ENCODE data around the gene HIVEP1. TPM values are rescaled to one million over a fixed set of nuclear protein-coding genes. Genes with fewer than 3 reads are reported as not detected.

HIVEP1 gene
- polyA plus RNA-seq, 1 of the 3 experiments (the other 2 are of a cell fraction) = 7.7 TPM

- H3K4me1 ChIP-seq (ENCODE audit: control insufficient read depth in 1 of 2, insufficient read depth in 2 of 2, low read depth in 1 of 2, low read length in 1 of 2) = peaks cover 0 to 11% of the 10 kb centered on the region in 2 experiments; a peak in 3 of 4 replicates
- H2AFZ ChIP-seq (ENCODE audit: low read depth) = no peak overlapping the region
- H4K20me1 ChIP-seq (ENCODE audit: insufficient read depth) = no peaks in the 10 kb centered on the region
- peaks cover 7% of the 10 kb centered on the region for H3F3A ChIP-seq (replicated peaks; ENCODE audit: insufficient read depth)
- CTCF ChIA-PET = interaction anchor here (1.2 to 1.9 kb wide), 2 partner anchors 8 to 429 kb away, joined by 5 to 7 read pairs; no protein-coding TSS in a partner anchor
- H3K27me3 ChIP-seq (ENCODE audit: insufficient read depth) = no peaks in the 10 kb centered on the region
- H3K4me2 ChIP-seq = no peak overlapping the region
- no peak overlapping the region for H3K4me3 ChIP-seq (ENCODE audit: low read depth in 2 of 2, low read length in 1 of 2)
- H3K79me2 ChIP-seq (ENCODE audit: insufficient read depth) = peaks cover 41% of the 10 kb centered on the region; the same call in 1 of the 2 replicates
- H3K36me3 ChIP-seq (replicated peaks in 1 of 2; ENCODE audit: control insufficient read depth in 1 of 2, insufficient read depth in 2 of 2, low read length in 1 of 2) = peaks cover 0 to 4% of the 10 kb centered on the region in 2 experiments
- H3K9me3 ChIP-seq = no peaks in the 10 kb centered on the region
- TF ChIP-seq GABPA (IDR thresholded peaks at IDR 0.05; ENCODE audit: low read depth) = no peak
- TF ChIP-seq USF2 (IDR thresholded peaks at IDR 0.05; ENCODE audit: borderline replicate concordance, low read depth, low read length) = no peak
- TF ChIP-seq POLR2AphosphoS5 (IDR thresholded peaks at IDR 0.05; ENCODE audit: low read depth, low read length) = no peak
- no peaks in the 10 kb centered on the region for H3K9me2 ChIP-seq
- H3K27ac ChIP-seq (ENCODE audit: low read depth in 2 of 2, low read length in 1 of 2) = no peak overlapping the region
- POLR2A ChIA-PET = interaction anchor here (1.3 kb wide), 1 partner anchor 10 kb away, joined by 3 read pairs; no protein-coding TSS in a partner anchor
- DNase-seq = no peak
- H3K9ac ChIP-seq = no peak overlapping the region
Measured at GRCh38 chr6:12083763-12084162, 71.7 kb downstream of the HIVEP1 start.

- POLR2A ChIA-PET = no interaction called here
- peaks cover 37% of the 10 kb centered on the region; the same call in 1 of the 2 replicates for H3K79me2 ChIP-seq (ENCODE audit: insufficient read depth)
Measured at GRCh38 chr6:12084681-12085080, 72.6 kb downstream of the HIVEP1 start.

More at GRCh38 chr6:12084681-12085080, 72.6 kb downstream of the HIVEP1 start:
- no peak overlapping the region for H3K4me3 ChIP-seq (ENCODE audit: low read depth in 2 of 2, low read length in 1 of 2)
- no peak overlapping the region for H3K27ac ChIP-seq (ENCODE audit: low read depth in 2 of 2, low read length in 1 of 2)
- H3F3A ChIP-seq (replicated peaks; ENCODE audit: insufficient read depth) = peaks cover 11% of the 10 kb centered on the region
- H3K27me3 ChIP-seq (ENCODE audit: insufficient read depth) = no peaks in the 10 kb centered on the region
- H2AFZ ChIP-seq (ENCODE audit: low read depth) = no peak overlapping the region
- WGBS (ENCODE audit: low lambda C conversion rate) = 63% methylated on average over 7 of the region's 7 CpGs
- TF ChIP-seq MEF2A (IDR thresholded peaks at IDR 0.05; ENCODE audit: borderline replicate concordance, low read depth) = no peak
- no peak for TF ChIP-seq POLR2AphosphoS5 (IDR thresholded peaks at IDR 0.05; ENCODE audit: low read depth, low read length)
- TF ChIP-seq NRF1 (IDR thresholded peaks at IDR 0.05; ENCODE audit: low read depth, low read length) = no peak
- no peak for TF ChIP-seq SMC3 (IDR thresholded peaks at IDR 0.05; ENCODE audit: low read depth, low read length)
- TF ChIP-seq TAF1 (IDR thresholded peaks at IDR 0.05; ENCODE audit: borderline replicate concordance, low read depth, low read length) = no peak
- TF ChIP-seq ELF1 (IDR thresholded peaks at IDR 0.05) = no peak
- TF ChIP-seq FOXM1 (IDR thresholded peaks at IDR 0.05; ENCODE audit: low read depth) = no peak
- no peak for TF ChIP-seq TEAD4 (IDR thresholded peaks at IDR 0.05; ENCODE audit: borderline replicate concordance, insufficient read depth)
- TF ChIP-seq USF2 (IDR thresholded peaks at IDR 0.05; ENCODE audit: borderline replicate concordance, low read depth, low read length) = no peak
- TF ChIP-seq REST (IDR thresholded peaks at IDR 0.05; ENCODE audit: low read depth, low read length) = no peak
- H3K9me2 ChIP-seq = no peaks in the 10 kb centered on the region
- H3K9ac ChIP-seq = no peak overlapping the region
- no peak overlapping the region for H3K4me2 ChIP-seq
- CTCF ChIA-PET = interaction anchor here (1.0 to 1.9 kb wide), 2 partner anchors 9 to 149 kb away, joined by 3 to 7 read pairs; no protein-coding TSS in a partner anchor
- H3K9me3 ChIP-seq = no peaks in the 10 kb centered on the region
- peaks cover 0 to 4% of the 10 kb centered on the region in 2 experiments for H3K36me3 ChIP-seq (replicated peaks in 1 of 2; ENCODE audit: control insufficient read depth in 1 of 2, insufficient read depth in 2 of 2, low read length in 1 of 2)
- DNase-seq = no peak
- peaks cover 0 to 9% of the 10 kb centered on the region in 2 experiments; a peak in 2 of 4 replicates for H3K4me1 ChIP-seq (ENCODE audit: control insufficient read depth in 1 of 2, insufficient read depth in 2 of 2, low read depth in 1 of 2, low read length in 1 of 2)
- no peaks in the 10 kb centered on the region for H4K20me1 ChIP-seq (ENCODE audit: insufficient read depth)

Measured in SK-N-SH (cell line).